Hepatocyte (in vitro differentiated cells): ENCODE results near the gene UBQLN4. TPM values are rescaled to one million over a fixed set of nuclear protein-coding genes. Genes with fewer than 3 reads are reported as not detected.

Experiments used
- DNase-seq: peaks from one replicate; pipeline ENCODE4 v3.0.0-alpha.2; 2016; ENCODE audit warnings: low spot score
- H2AFZ ChIP-seq: fragments of 200-600 bp; sonication (generic); 2 replicates; pipeline ENCODE4 v1.6.0; 2016; ENCODE audit warnings: antibody characterized with exemption, mild to moderate bottlenecking
- H3K27ac ChIP-seq: fragments of 200-600 bp; sonication (generic); 2 replicates; pipeline ENCODE4 v1.5.1; 2016; ENCODE audit warnings: mild to moderate bottlenecking
- H3K27me3 ChIP-seq: fragments of 200-600 bp; sonication (generic); 2 replicates; pipeline ENCODE4 v1.6.1; 2016
- H3K36me3 ChIP-seq: fragments of 200-600 bp; sonication (generic); replicated peaks from 2 replicates; pipeline ENCODE4 v1.5.1; 2016; ENCODE audit warnings: low read depth; ENCODE audit not compliant: insufficient read depth
- H3K4me1 ChIP-seq: fragments of 200-600 bp; sonication (generic); 2 replicates; pipeline ENCODE4 v1.5.1; 2016; ENCODE audit warnings: mild to moderate bottlenecking, moderate library complexity; ENCODE audit not compliant: insufficient read depth
- H3K4me2 ChIP-seq: fragments of 200-600 bp; sonication (generic); 2 replicates; pipeline ENCODE4 v1.6.0; 2016
- H3K4me3 ChIP-seq: fragments of 200-600 bp; sonication (generic); 2 replicates; pipeline ENCODE4 v1.5.1; 2016; ENCODE audit warnings: mild to moderate bottlenecking
- H3K79me2 ChIP-seq: fragments of 200-600 bp; sonication (generic); 2 replicates; pipeline ENCODE4 v1.6.0; 2017; ENCODE audit warnings: mild to moderate bottlenecking
- H3K9me2 ChIP-seq: fragments of 200-600 bp; sonication (generic); replicated peaks from 2 replicates; pipeline ENCODE4 v1.6.0; 2017; ENCODE audit warnings: mild to moderate bottlenecking; ENCODE audit not compliant: insufficient read depth
- H3K9me3 ChIP-seq: fragments of 200-600 bp; sonication (generic); 2 replicates; pipeline ENCODE4 v1.5.1; 2016; ENCODE audit warnings: low read depth, mild to moderate bottlenecking
- H4K20me1 ChIP-seq: fragments of 200-600 bp; sonication (generic); 2 replicates; pipeline ENCODE4 v1.6.0; 2016; ENCODE audit warnings: mild to moderate bottlenecking; ENCODE audit not compliant: insufficient read depth, poor library complexity, severe bottlenecking
- CTCF ChIP-seq: fragments of 200-600 bp; sonication (generic); IDR thresholded peaks from 2 replicates; pipeline ENCODE4 v1.5.1; 2016; ENCODE audit warnings: antibody characterized with exemption, mild to moderate bottlenecking; ENCODE audit not compliant: poor library complexity
- EZH2 ChIP-seq: fragments of 200-600 bp; sonication (generic); IDR thresholded peaks from 2 replicates; pipeline ENCODE4 v1.6.1; 2016; ENCODE audit warnings: antibody characterized with exemption, mild to moderate bottlenecking, borderline replicate concordance
- EZH2phosphoT487 ChIP-seq: fragments of 200-600 bp; sonication (generic); IDR thresholded peaks from one replicate; pipeline ENCODE4 v1.6.1; 2018; ENCODE audit warnings: antibody characterized with exemption, mild to moderate bottlenecking, low read depth, moderate library complexity; ENCODE audit not compliant: unreplicated experiment, severe bottlenecking
- WGBS: methylation state at CpG from one replicate; pipeline ENCODE4 v1.1.6; 2016; ENCODE audit warnings: low lambda C conversion rate; ENCODE audit errors: missing lambda C conversion rate; 5-methylcytosine and 5-hydroxymethylcytosine counted together
- polyA plus RNA-seq: library from polyadenylated mRNA; unstranded; fragments of >200 nt; fragmentation: Nextera tagmentation; extraction: Ambion mirVana; gene quantifications from 2 replicates; pipeline ENCODE4 v1.2.1, GENCODE V29; 2016
- total RNA-seq: library from RNA; depleted of rRNA; stranded (reverse); fragments of >200 nt; gene quantifications from 2 replicates; pipeline ENCODE4 v1.2.3, GENCODE V29; 2014

The UBQLN4 gene
- total and polyA plus RNA-seq, 2 experiments from 2014 or later: 29.5 to 35.3 TPM

GRCh38 chr1:156060937-156061636 is 7.5 kb upstream of the UBQLN4 start, which contains the start of gene RAB25:
TSS of gene RAB25 (plus strand) at chr1:156061160. CDS start at chr1:156061401, 241 bp downstream.
- no peaks in the 10 kb centered on the region for H3K36me3 ChIP-seq
- H3K4me2 ChIP-seq: peak within 1 kb of the TSS; percentile 79
- TF ChIP-seq EZH2: no peak
- TF ChIP-seq CTCF: no peak
- TF ChIP-seq EZH2phosphoT487: no peak
- WGBS: 24% methylated on average over 11 of the region's 11 CpGs
- peak within 1 kb of the TSS; percentile 11 for H2AFZ ChIP-seq
- H3K79me2 ChIP-seq: peaks cover 49% of the 10 kb centered on the region
- peaks cover 9% of the 10 kb centered on the region for H3K4me1 ChIP-seq
- peak; percentile 92 for DNase-seq
- H3K27me3 ChIP-seq: no peaks in the 10 kb centered on the region
- no peaks in the 10 kb centered on the region for H3K9me3 ChIP-seq
- peak within 1 kb of the TSS; percentile 51 for H3K4me3 ChIP-seq
- H3K27ac ChIP-seq: peak within 1 kb of the TSS; percentile 90
- H4K20me1 ChIP-seq: peaks cover 6% of the 10 kb centered on the region
- H3K9me2 ChIP-seq: no peaks in the 10 kb centered on the region

- H3K4me3 ChIP-seq: no peak overlapping the region
- TF ChIP-seq EZH2phosphoT487 (no peak), EZH2 (no peak), CTCF (no peak)
- H3K4me2 ChIP-seq: no peak overlapping the region
These were observed 2.8 kb upstream of the UBQLN4 start for GRCh38 chr1:156056326-156056849.

GRCh38 chr1:156055281-156056048 is 1.9 kb upstream of the UBQLN4 start:
- Histone ChIP-seq H4K20me1 (peaks cover 4% of the 10 kb centered on the region), H3K4me3 (peak overlapping the region; percentile 83), H3K36me3 (no peaks in the 10 kb centered on the region), H3K4me2 (peak overlapping the region; percentile 83), H3K27me3 (no peaks in the 10 kb centered on the region), H3K79me2 (peaks cover 38% of the 10 kb centered on the region), H3K9me3 (no peaks in the 10 kb centered on the region), H3K4me1 (peaks cover 3% of the 10 kb centered on the region), H3K27ac (peak overlapping the region; percentile 56), H2AFZ (peak overlapping the region; percentile 94), H3K9me2 (no peaks in the 10 kb centered on the region)
- 26% methylated on average over 17 of the region's 17 CpGs for WGBS
- TF ChIP-seq EZH2: no peak
- TF ChIP-seq CTCF: no peak
- TF ChIP-seq EZH2phosphoT487: no peak
- DNase-seq: no peak

More at GRCh38 chr1:156056326-156056849, 2.8 kb upstream of the UBQLN4 start:
- 95% methylated on average over 1 of the region's 1 CpG for WGBS
- peaks cover 37% of the 10 kb centered on the region for H3K79me2 ChIP-seq
- H3K36me3 ChIP-seq: no peaks in the 10 kb centered on the region
- no peaks in the 10 kb centered on the region for H3K27me3 ChIP-seq
- H2AFZ ChIP-seq: no peak overlapping the region
- H3K4me1 ChIP-seq: peaks cover 3% of the 10 kb centered on the region
- DNase-seq: no peak
- no peaks in the 10 kb centered on the region for H3K9me3 ChIP-seq
- no peaks in the 10 kb centered on the region for H3K9me2 ChIP-seq
- no peak overlapping the region for H3K27ac ChIP-seq
- H4K20me1 ChIP-seq: peaks cover 4% of the 10 kb centered on the region
